Gastrocnemius medialis (tissue), 4 donors: ENCODE results near the gene DIO3. TPM values are rescaled to one million over a fixed set of nuclear protein-coding genes. Genes with fewer than 3 reads are reported as not detected.

Experiments used
- ATAC-seq, 2 donors: fragments of 150-250 bp; one replicate each; pipeline ENCODE4 v1.9.1; 2016
- DNase-seq, 2 donors: peaks; one replicate each; pipeline ENCODE4 v3.0.0-alpha.2; 2019
- H3K27ac ChIP-seq, 4 donors: fragments of 200-600 bp; sonication (generic); 1 replicate in 1 of 4; 2 replicates in 3 of 4; pipeline ENCODE4 v1.5.1; 2016 to 2018; ENCODE audit warnings: mild to moderate bottlenecking in 2 of 4, moderate library complexity in 1 of 4
- H3K27me3 ChIP-seq, 3 donors: fragments of 200-600 bp; sonication (generic) in 2 of 3; 1 replicate in 1 of 3; 2 replicates in 2 of 3; pipeline versions ENCODE4 v1.5.1 to v1.6.0; 2016 to 2019; ENCODE audit warnings: mild to moderate bottlenecking in 1 of 3, moderate library complexity in 1 of 3
- H3K36me3 ChIP-seq, 2 donors: fragments of 200-600 bp; sonication (generic) in 1 of 2; one replicate each; pipeline ENCODE4 v1.5.1; 2017 to 2018
- H3K4me1 ChIP-seq, 2 donors: fragments of 200-600 bp; sonication (generic) in 1 of 2; one replicate each; pipeline ENCODE4 v1.5.1; 2016 to 2017; ENCODE audit warnings: mild to moderate bottlenecking in 2 of 2
- H3K4me3 ChIP-seq, 4 donors: fragments of 200-600 bp; sonication (generic) in 3 of 4; 1 replicate in 1 of 4; 2 replicates in 3 of 4; pipeline ENCODE4 v1.5.1; 2016 to 2019; ENCODE audit warnings: mild to moderate bottlenecking in 2 of 4
- H3K9me3 ChIP-seq, 3 donors: fragments of 200-600 bp; sonication (generic) in 2 of 3; 1 replicate in 1 of 3; 2 replicates in 2 of 3; pipeline ENCODE4 v1.5.1; 2016 to 2019
- POLR2A ChIP-seq, 2 donors: fragments of 450-650 bp; IDR thresholded peaks; one replicate each; pipeline ENCODE4 v1.6.1; 2017; ENCODE audit warnings: antibody characterized with exemption in 2 of 2, mild to moderate bottlenecking in 2 of 2, moderate library complexity in 2 of 2
- in situ Hi-C, 4 donors: fragments of 200-750 bp; cut with MboI; loops; one replicate each; pipeline versions ENCODE4 v1.15.0 to v1.8.0; 2017; ENCODE audit warnings: low sequenced_read_pairs in 4 of 4
- intact Hi-C: fragments of 100-400 bp; cut with DNase I; formaldehyde crosslinking; loops from one replicate; pipeline ENCODE4 v1.15.1; 2023; ENCODE audit warnings: low total_unique reads
- total RNA-seq, 4 donors: library from RNA; depleted of rRNA; stranded (reverse); fragments of >200 nt; gene quantifications; one replicate each; pipeline versions ENCODE4 v1.1.0 to v1.2.3, GENCODE V29; 2016
- TF ChIP-seq, protein P1 (sequence below), 5 experiments: fragments of 450-650 bp in 3 of 5; fragments of 200-600 bp in 2 of 5; sonication (generic) in 2 of 5; IDR thresholded peaks in 4 of 5; conservative IDR thresholded peaks in 1 of 5; 1 replicate in 4 of 5; 2 replicates in 1 of 5; pipeline ENCODE4 v1.5.1; 2016 to 2019; ENCODE audit warnings: antibody characterized with exemption in 5 of 5, mild to moderate bottlenecking in 3 of 5, moderate library complexity in 3 of 5

DIO3 gene
- total RNA-seq, 4 donors from 2014 or later, result 1.0 to 2.3 (median 1.0) TPM; not detected in 1

DNA sequence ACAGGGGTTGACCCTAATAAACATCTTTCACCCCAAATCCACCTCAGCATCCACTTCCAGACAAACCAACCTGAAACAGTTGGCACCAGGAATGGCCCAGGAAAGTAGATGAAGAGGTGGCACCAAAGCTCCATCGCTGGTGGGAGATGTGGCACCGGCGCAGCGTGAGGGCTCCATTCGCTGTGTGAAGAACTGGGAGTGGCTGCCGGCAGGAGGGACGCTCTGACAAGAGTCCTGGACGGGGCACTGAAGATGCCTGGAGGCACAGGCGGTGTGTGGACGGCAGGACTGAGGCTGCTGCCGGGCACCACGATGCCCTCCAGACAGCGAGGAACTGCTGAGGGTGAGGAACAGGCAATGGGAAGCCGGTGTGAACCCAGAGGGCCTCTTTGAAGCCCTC is 29.3 kb downstream of the DIO3 start:
- H3K36me3 ChIP-seq, result no peaks in the 10 kb centered on the region
- no peak for TF ChIP-seq POLR2A (IDR thresholded peaks at IDR 0.05)
- TF ChIP-seq, protein P1, sequence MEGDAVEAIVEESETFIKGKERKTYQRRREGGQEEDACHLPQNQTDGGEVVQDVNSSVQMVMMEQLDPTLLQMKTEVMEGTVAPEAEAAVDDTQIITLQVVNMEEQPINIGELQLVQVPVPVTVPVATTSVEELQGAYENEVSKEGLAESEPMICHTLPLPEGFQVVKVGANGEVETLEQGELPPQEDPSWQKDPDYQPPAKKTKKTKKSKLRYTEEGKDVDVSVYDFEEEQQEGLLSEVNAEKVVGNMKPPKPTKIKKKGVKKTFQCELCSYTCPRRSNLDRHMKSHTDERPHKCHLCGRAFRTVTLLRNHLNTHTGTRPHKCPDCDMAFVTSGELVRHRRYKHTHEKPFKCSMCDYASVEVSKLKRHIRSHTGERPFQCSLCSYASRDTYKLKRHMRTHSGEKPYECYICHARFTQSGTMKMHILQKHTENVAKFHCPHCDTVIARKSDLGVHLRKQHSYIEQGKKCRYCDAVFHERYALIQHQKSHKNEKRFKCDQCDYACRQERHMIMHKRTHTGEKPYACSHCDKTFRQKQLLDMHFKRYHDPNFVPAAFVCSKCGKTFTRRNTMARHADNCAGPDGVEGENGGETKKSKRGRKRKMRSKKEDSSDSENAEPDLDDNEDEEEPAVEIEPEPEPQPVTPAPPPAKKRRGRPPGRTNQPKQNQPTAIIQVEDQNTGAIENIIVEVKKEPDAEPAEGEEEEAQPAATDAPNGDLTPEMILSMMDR (IDR thresholded peaks at IDR 0.05 in 4 of 5, conservative IDR thresholded peaks at IDR 0.05 in 1 of 5), result no peak
- H3K27me3 ChIP-seq, result peaks cover 0 to 4% (median 0%) of the 10 kb centered on the region in 3 donors
- H3K9me3 ChIP-seq, result no peaks in the 10 kb centered on the region
- ATAC-seq (no peak), DNase-seq (no peak)
- in situ Hi-C loops (no loop called here), intact Hi-C loops (no loop called here)
- no peak overlapping the region for H3K4me3 ChIP-seq
- no peak overlapping the region for H3K27ac ChIP-seq
- no peaks in the 10 kb centered on the region for H3K4me1 ChIP-seq

DNA sequence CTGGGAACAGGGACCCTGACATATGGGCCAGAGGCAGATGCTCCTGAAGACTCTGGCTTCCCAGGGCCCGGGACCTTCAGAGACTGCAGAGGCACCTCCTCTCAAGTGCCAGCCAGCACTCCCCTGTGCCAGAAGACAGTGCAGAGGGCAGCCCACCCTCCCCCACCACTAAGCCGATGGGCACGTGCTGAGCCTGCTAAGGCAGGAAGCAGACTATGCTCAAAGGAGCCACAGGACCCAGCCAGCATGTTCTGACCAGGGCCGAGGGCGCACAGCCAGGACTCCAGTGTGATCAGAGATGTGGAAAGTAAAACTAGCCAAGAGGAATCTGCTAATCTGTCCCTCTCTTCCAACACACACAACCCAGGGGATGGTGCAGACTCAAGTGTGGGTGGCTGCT is 29.8 kb downstream of the DIO3 start:
- ATAC-seq (no peak), DNase-seq (no peak)
- H3K36me3 ChIP-seq, result no peaks in the 10 kb centered on the region
- intact Hi-C loops, result no loop called here
- no peaks in the 10 kb centered on the region for H3K9me3 ChIP-seq
- TF ChIP-seq, protein P1 (IDR thresholded peaks at IDR 0.05 in 4 of 5, conservative IDR thresholded peaks at IDR 0.05 in 1 of 5), result no peak
- no peak for TF ChIP-seq POLR2A (IDR thresholded peaks at IDR 0.05)
- H3K27me3 ChIP-seq, result peaks cover 0 to 2% (median 0%) of the 10 kb centered on the region in 3 donors
- H3K27ac ChIP-seq, result no peak overlapping the region
- in situ Hi-C loops, result no loop called here
- no peaks in the 10 kb centered on the region for H3K4me1 ChIP-seq
- no peak overlapping the region for H3K4me3 ChIP-seq

DNA sequence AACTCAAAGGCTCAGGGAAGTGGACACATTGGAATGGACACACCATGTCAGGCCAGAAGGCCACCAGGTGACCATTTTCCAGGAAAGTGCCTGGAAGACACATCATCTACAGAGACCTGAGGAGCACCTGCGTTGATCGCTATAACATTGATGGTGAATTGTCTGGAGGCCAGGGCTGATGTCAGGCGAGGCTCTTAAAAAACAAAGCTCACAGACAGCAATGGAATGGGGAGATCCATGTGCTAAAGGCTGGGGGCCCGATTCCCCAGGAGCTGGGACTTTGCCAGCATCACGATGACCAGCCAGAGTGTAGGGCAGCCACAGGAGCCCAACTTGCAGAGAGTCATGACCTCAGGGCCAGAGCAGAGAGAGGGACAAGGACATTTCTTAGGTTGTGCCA is 30.3 kb downstream of the DIO3 start:
- no peak overlapping the region for H3K27ac ChIP-seq
- no peak overlapping the region for H3K4me3 ChIP-seq
- ATAC-seq, result no peak
- no peaks in the 10 kb centered on the region for H3K4me1 ChIP-seq
- no peaks in the 10 kb centered on the region for H3K9me3 ChIP-seq
- TF ChIP-seq POLR2A (IDR thresholded peaks at IDR 0.05), result no peak
- TF ChIP-seq, protein P1 (IDR thresholded peaks at IDR 0.05 in 4 of 5, conservative IDR thresholded peaks at IDR 0.05 in 1 of 5), result no peak
- in situ Hi-C loops (no loop called here), intact Hi-C loops (no loop called here)
- no peaks in the 10 kb centered on the region for H3K36me3 ChIP-seq
- DNase-seq, result no peak
- H3K27me3 ChIP-seq, result no peaks in the 10 kb centered on the region

DNA sequence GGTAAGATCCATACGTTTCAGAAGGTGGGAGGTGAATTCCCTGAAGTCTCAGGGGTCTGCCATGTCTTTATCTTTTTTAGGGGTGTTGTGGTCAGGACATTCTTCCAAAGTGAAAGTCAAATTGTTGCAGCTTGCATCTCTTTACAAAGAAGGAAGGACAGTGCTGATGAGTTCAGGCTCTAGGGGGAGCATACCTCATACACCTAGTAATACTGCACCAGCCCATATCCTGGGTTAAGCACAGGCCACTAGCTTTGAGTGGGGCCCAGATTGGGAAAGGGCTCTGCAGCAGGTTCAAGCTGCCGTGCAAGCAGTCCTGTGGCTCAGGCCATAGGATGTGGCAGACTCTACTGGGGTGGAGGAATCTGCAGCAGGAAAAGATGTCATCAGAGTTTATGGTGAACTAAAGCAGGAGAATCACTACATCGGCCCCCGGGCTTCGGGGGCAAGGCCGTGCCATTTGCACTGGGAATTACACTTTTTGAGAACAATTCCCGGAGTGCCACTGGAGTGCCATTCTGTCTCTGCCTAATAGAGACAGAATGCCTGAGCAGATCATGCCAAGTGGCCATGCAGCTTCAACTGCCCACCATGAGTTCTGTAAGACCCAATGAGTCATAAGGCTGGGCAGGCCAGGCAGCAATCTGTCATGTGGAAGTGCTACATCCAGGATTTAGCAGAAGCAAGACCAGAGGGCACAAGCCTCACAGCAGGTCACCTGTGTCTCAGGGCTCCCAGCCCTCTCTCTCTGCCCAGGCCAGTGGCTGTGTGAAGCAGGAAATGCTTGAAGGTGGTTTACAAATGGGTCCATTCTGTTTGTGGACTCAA is 32.3 kb downstream of the DIO3 start:
- in situ Hi-C loops, result no loop called here
- ATAC-seq (no peak), DNase-seq (no peak)
- Histone ChIP-seq H3K4me1 (no peaks in the 10 kb centered on the region), H3K36me3 (no peaks in the 10 kb centered on the region), H3K9me3 (no peaks in the 10 kb centered on the region), H3K4me3 (no peak overlapping the region), H3K27ac (no peak overlapping the region), H3K27me3 (no peaks in the 10 kb centered on the region)
- TF ChIP-seq POLR2A (IDR thresholded peaks at IDR 0.05), result no peak
- TF ChIP-seq, protein P1 (IDR thresholded peaks at IDR 0.05 in 4 of 5, conservative IDR thresholded peaks at IDR 0.05 in 1 of 5), result no peak
- intact Hi-C loops, result no loop called here
